ENCODE data around the gene PRSS57. TPM values are rescaled to one million over a fixed set of nuclear protein-coding genes. Genes with fewer than 3 reads are reported as not detected.

PRSS57 gene
- total and polyA plus RNA-seq, 2 of the 13 experiments (the other 11 are each of a cell fraction or from before 2014, with no cell fraction given): 0.12 TPM; not detected in 1

DNA sequence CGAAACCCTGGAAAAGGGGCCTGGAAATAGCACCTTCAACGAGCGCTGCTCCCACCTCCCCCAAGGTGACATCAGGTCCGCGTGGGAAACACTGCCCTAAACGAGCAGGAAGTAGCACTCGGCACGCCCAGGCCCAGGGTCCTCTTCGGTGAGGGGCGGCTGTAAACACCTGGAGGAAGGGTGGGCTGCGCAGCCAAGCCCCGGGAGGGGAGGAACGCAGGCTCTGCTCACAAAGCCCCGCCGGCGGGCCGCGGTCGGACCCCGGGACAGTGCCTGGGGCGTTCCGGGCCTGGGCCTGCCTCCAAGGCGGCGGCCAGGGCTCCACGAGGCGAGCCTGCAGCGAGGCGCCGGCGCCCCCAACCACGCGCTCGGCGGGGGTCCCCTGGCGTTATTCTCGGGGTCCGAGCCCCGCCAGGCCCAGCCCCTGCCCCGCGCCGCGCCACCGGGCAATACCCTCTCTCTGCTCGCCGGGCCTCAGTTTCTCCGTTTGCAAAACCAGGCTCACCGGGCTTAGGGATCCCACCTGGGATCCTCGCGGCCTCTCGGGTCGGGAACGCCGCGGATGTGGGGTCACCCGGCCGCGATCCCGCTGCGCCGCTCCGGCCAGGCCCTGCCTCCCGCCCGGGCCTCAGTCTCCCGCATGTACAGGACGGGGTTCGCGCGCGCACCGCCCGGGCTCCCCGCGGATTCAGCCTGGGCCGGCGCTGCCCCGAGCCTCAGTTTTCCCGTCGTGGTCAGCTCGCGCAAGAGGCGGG, 32.9 kb downstream of the PRSS57 start (continued):
- TF ChIP-seq ZNF773 (CRISPR knock-in tag; IDR thresholded peaks at IDR 0.05; ENCODE audit: borderline replicate concordance) (no peak), SRSF9 (IDR thresholded peaks at IDR 0.05; ENCODE audit: borderline replicate concordance, insufficient read depth, low read depth, low read length, poor library complexity, severe bottlenecking) (no peak), ZNF224 (CRISPR knock-in tag; IDR thresholded peaks at IDR 0.05) (no peak), NBN (conservative IDR thresholded peaks at IDR 0.05) (no peak), ZNF441 (CRISPR knock-in tag; IDR thresholded peaks at IDR 0.05; ENCODE audit: borderline replicate concordance) (no peak), ISX (CRISPR knock-in tag; conservative IDR thresholded peaks at IDR 0.05) (no peak), ZNF562 (CRISPR knock-in tag; IDR thresholded peaks at IDR 0.05; ENCODE audit: borderline replicate concordance) (no peak), DNMT3B (CRISPR knock-in tag; conservative IDR thresholded peaks at IDR 0.05) (no peak), ZBTB7B (CRISPR knock-in tag; IDR thresholded peaks at IDR 0.05) (no peak), ZSCAN22 (CRISPR knock-in tag; IDR thresholded peaks at IDR 0.05) (no peak), ZNF558 (CRISPR knock-in tag; IDR thresholded peaks at IDR 0.05; ENCODE audit: borderline replicate concordance) (peak; percentile 45; the same call in 1 of the 2 replicates), RORA (CRISPR knock-in tag; IDR thresholded peaks at IDR 0.05) (no peak), FOXA1 (IDR thresholded peaks at IDR 0.05) (no peak), FOXA1 (CRISPR knock-in tag; IDR thresholded peaks at IDR 0.05) (no peak; the same call in 1 of the 2 replicates), ZSCAN12 (CRISPR knock-in tag; IDR thresholded peaks at IDR 0.05) (no peak), NR2F2 (IDR thresholded peaks at IDR 0.05; ENCODE audit: borderline replicate concordance, low read depth) (0 out of 2 replicates have a peak, but pooled peaks have one; percentile 7), BORCS8-MEF2B (CRISPR knock-in tag; IDR thresholded peaks at IDR 0.05) (0 out of 2 replicates have a peak, but pooled peaks have one; percentile 1), MIER2 (CRISPR knock-in tag; IDR thresholded peaks at IDR 0.05) (no peak), MXI1 (IDR thresholded peaks at IDR 0.05; ENCODE audit: borderline replicate concordance, low read depth, low read length) (peak; percentile 46; the same call in 1 of the 3 replicates)
- TF ChIP-seq, protein P1, sequence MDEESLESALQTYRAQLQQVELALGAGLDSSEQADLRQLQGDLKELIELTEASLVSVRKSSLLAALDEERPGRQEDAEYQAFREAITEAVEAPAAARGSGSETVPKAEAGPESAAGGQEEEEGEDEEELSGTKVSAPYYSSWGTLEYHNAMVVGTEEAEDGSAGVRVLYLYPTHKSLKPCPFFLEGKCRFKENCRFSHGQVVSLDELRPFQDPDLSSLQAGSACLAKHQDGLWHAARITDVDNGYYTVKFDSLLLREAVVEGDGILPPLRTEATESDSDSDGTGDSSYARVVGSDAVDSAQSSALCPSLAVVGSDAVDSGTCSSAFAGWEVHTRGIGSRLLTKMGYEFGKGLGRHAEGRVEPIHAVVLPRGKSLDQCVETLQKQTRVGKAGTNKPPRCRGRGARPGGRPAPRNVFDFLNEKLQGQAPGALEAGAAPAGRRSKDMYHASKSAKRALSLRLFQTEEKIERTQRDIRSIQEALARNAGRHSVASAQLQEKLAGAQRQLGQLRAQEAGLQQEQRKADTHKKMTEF (CRISPR knock-in tag; IDR thresholded peaks at IDR 0.05): no peak; the same call in 1 of the 2 replicates
- TF ChIP-seq, protein P2, sequence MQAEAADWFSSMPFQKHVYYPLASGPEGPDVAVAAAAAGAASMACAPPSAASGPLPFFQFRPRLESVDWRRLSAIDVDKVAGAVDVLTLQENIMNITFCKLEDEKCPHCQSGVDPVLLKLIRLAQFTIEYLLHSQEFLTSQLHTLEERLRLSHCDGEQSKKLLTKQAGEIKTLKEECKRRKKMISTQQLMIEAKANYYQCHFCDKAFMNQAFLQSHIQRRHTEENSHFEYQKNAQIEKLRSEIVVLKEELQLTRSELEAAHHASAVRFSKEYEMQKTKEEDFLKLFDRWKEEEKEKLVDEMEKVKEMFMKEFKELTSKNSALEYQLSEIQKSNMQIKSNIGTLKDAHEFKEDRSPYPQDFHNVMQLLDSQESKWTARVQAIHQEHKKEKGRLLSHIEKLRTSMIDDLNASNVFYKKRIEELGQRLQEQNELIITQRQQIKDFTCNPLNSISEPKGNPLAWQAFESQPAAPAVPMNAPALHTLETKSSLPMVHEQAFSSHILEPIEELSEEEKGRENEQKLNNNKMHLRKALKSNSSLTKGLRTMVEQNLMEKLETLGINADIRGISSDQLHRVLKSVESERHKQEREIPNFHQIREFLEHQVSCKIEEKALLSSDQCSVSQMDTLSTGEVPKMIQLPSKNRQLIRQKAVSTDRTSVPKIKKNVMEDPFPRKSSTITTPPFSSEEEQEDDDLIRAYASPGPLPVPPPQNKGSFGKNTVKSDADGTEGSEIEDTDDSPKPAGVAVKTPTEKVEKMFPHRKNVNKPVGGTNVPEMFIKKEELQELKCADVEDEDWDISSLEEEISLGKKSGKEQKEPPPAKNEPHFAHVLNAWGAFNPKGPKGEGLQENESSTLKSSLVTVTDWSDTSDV (CRISPR knock-in tag; IDR thresholded peaks at IDR 0.05): no peak
- TF ChIP-seq, protein P3, sequence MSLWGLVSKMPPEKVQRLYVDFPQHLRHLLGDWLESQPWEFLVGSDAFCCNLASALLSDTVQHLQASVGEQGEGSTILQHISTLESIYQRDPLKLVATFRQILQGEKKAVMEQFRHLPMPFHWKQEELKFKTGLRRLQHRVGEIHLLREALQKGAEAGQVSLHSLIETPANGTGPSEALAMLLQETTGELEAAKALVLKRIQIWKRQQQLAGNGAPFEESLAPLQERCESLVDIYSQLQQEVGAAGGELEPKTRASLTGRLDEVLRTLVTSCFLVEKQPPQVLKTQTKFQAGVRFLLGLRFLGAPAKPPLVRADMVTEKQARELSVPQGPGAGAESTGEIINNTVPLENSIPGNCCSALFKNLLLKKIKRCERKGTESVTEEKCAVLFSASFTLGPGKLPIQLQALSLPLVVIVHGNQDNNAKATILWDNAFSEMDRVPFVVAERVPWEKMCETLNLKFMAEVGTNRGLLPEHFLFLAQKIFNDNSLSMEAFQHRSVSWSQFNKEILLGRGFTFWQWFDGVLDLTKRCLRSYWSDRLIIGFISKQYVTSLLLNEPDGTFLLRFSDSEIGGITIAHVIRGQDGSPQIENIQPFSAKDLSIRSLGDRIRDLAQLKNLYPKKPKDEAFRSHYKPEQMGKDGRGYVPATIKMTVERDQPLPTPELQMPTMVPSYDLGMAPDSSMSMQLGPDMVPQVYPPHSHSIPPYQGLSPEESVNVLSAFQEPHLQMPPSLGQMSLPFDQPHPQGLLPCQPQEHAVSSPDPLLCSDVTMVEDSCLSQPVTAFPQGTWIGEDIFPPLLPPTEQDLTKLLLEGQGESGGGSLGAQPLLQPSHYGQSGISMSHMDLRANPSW (CRISPR knock-in tag; IDR thresholded peaks at IDR 0.05; ENCODE audit: borderline replicate concordance): no peak
- TF ChIP-seq, protein P4, sequence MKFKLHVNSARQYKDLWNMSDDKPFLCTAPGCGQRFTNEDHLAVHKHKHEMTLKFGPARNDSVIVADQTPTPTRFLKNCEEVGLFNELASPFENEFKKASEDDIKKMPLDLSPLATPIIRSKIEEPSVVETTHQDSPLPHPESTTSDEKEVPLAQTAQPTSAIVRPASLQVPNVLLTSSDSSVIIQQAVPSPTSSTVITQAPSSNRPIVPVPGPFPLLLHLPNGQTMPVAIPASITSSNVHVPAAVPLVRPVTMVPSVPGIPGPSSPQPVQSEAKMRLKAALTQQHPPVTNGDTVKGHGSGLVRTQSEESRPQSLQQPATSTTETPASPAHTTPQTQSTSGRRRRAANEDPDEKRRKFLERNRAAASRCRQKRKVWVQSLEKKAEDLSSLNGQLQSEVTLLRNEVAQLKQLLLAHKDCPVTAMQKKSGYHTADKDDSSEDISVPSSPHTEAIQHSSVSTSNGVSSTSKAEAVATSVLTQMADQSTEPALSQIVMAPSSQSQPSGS (CRISPR knock-in tag; IDR thresholded peaks at IDR 0.05): no peak

All from HepG2 (cell line).